Astrocyte of the cerebellum (primary cell): Measurements from ENCODE around the gene OPN4.

Source experiments
- DNase-seq: peaks from one replicate; pipeline ENCODE4 v3.0.0-alpha.2; 2011; ENCODE audit warnings: low read depth
- H3K4me3 ChIP-seq: 2 replicates; pipeline ENCODE4 v1.5.1; 2011; ENCODE audit warnings: mild to moderate bottlenecking, low read depth, low read length, moderate library complexity
- in situ Hi-C: cut with HindIII; loops from 2 replicates; pipeline ENCODE4 v1.10.0; 2017; ENCODE audit warnings: low sequenced_read_pairs
- TF ChIP-seq, protein P1 (sequence below): IDR thresholded peaks from 2 replicates; pipeline ENCODE4 v1.5.1; 2012; ENCODE audit warnings: low read length, low read depth, moderate library complexity, mild to moderate bottlenecking; ENCODE audit errors: missing control alignments

The OPN4 gene

DNA sequence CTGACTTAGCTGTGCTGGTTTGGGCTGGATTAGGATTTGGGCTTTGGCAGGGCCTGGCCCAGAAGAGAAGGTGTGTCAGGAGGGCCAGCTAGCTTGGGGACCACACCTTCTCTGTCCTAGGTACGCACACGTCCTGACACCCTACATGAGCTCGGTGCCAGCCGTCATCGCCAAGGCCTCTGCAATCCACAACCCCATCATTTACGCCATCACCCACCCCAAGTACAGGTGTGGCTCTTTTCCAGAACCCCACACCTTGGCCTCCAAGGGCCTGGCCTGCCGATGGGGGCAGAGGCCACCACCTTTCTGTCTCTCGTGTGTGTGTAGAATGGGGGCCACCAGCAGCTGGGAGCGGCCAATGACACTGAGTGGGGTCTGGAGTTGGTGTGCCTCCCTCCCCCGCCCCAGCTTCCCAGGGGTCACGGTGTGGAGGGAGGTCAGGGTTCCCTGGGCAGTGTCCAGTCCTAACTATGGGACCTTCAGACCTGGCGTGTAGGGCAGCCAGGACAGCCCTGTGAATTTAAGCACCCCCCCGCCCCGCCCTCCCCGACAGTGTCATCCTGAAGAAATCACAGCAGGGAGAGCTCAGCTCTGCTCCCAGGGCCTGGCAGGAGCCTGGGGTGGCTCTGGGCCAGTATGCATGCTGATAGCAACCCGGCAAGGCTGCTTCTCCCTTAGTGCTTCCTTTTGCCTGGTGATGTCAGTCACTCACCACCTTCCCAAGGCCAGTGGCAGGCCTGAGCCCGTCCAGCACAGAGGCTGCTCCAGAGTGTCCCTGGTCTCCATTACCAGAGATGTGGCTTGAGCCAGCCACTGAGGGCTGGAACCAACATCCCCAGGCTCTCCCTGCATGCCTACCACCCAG lies 7.0 kb downstream of the OPN4 start:
- H3K4me3 ChIP-seq = no peak overlapping the region
- no peak for DNase-seq
- in situ Hi-C loops = no loop called here
- TF ChIP-seq, protein P1, sequence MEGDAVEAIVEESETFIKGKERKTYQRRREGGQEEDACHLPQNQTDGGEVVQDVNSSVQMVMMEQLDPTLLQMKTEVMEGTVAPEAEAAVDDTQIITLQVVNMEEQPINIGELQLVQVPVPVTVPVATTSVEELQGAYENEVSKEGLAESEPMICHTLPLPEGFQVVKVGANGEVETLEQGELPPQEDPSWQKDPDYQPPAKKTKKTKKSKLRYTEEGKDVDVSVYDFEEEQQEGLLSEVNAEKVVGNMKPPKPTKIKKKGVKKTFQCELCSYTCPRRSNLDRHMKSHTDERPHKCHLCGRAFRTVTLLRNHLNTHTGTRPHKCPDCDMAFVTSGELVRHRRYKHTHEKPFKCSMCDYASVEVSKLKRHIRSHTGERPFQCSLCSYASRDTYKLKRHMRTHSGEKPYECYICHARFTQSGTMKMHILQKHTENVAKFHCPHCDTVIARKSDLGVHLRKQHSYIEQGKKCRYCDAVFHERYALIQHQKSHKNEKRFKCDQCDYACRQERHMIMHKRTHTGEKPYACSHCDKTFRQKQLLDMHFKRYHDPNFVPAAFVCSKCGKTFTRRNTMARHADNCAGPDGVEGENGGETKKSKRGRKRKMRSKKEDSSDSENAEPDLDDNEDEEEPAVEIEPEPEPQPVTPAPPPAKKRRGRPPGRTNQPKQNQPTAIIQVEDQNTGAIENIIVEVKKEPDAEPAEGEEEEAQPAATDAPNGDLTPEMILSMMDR = no peak

DNA sequence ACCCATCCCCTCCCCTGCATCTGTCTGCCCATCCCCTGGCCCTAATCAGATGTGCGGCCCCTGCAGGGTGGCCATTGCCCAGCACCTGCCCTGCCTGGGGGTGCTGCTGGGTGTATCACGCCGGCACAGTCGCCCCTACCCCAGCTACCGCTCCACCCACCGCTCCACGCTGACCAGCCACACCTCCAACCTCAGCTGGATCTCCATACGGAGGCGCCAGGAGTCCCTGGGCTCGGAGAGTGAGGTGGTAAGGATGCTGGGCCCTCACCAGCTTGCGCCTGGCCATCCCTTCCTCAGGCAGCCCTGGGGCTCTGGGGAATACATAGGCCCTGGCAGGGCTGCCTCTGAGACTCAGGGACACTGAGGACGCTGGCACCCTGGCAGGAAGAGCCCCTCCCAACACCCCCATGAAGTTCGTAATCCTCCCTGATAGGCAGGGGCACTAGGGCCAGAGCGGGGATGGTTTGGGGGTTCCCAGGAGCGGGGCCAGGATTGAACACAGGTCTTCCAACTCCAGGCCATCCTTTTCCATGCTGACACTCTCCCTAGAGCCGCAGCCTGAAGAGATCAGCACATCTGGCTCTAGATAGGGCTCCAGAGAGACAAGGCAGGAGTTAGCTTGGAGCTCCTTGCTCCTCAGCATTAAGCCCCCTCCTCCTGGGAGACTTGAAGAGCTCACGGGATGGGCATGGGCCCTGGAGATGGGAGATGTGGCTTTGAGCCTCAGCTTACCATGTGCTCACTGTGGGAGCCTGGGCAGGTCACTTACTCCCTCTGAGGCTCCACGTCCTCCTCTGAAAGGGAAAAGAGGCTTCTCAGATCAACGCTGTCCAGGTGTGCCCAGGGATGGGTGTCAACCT lies 8.1 kb downstream of the OPN4 start:
- DNase-seq = no peak
- in situ Hi-C loops = no loop called here
- H3K4me3 ChIP-seq = no peak overlapping the region
- TF ChIP-seq, protein P1 = no peak

- TF ChIP-seq, protein P1 = no peak
- in situ Hi-C loops = no loop called here
- no peak for DNase-seq
Observed at GRCh38 chr10:86663046-86663345, 8.6 kb downstream of the OPN4 start.

GRCh38 chr10:86663576-86664339 lies 9.4 kb downstream of the OPN4 start:
- no peak overlapping the region for H3K4me3 ChIP-seq
- in situ Hi-C loops = no loop called here
- TF ChIP-seq, protein P1 = no peak
- DNase-seq = no peak

More at GRCh38 chr10:86663046-86663345, 8.6 kb downstream of the OPN4 start:
- H3K4me3 ChIP-seq = no peak overlapping the region

DNA sequence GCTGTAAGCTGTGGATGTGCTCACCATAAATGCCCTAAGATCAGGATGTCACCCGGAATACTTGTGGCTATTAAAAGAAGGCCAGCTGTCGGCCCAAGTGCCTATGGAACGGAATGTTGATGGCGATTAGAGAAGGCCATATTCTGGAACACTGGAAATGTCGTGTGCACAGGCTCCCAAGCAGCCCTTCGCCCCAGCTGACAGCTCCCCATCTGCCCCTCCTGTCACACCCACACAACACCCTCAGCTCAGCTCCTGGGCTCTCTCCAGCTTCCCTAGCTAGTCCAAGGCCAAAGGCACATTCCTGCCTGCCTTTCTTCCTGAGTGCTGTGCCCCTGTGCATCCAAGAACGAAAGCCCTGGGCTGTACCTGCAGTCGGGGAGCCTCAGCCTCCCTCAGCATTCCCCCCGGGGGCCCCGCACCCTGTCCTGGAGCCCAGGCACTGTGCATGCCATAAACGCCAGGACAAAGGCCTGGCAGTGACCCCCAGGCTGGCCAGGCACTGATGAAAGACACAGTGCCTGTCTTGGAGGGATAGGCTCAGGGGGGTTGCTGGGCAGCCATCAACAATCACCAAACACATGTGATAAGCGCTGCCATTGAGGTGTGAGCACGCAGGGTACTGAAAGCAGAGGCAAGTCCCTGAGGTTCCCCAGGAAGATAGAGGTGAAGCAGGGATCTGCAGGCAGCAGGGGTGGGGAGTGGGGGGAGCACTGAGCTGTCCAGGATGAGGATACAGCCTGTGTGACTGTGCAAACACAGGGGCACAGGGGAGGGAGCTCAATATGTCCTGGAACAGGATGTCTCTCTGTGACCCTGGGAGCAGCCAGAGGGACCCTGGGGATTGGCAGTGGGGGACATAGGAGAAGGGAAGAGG lies 10.2 kb downstream of the OPN4 start:
- no peak for DNase-seq
- TF ChIP-seq, protein P1 = no peak
- no peak overlapping the region for H3K4me3 ChIP-seq
- in situ Hi-C loops = no loop called here
